Adrenal gland (tissue), 12 donors: ENCODE results near the gene ASCL2. TPM values are rescaled to one million over a fixed set of nuclear protein-coding genes. Genes with fewer than 3 reads are reported as not detected.

Experiments
- DNase-seq, 7 donors: peaks; one replicate each; pipeline ENCODE4 v3.0.0-alpha.2; 2019 to 2020
- H3K27ac ChIP-seq, 5 donors: fragments of 200-600 bp; sonication (generic) in 4 of 5; 1 replicate in 3 of 5; 2 replicates in 2 of 5; pipeline versions ENCODE4 v1.5.1 to v1.8.0; 2016 to 2020; ENCODE audit warnings: mild to moderate bottlenecking in 1 of 5
- H3K27me3 ChIP-seq: fragments of 200-600 bp; 2 replicates; pipeline ENCODE4 v1.8.0; 2021
- H3K36me3 ChIP-seq, 2 donors: fragments of 200-600 bp; replicated peaks in 1 of 2; 1 replicate in 1 of 2; 2 replicates in 1 of 2; pipeline versions ENCODE4 v1.5.1 to v1.8.0; 2018 to 2022
- H3K4me1 ChIP-seq, 2 donors: fragments of 200-600 bp; replicated peaks in 1 of 2; 1 replicate in 1 of 2; 2 replicates in 1 of 2; pipeline versions ENCODE4 v1.5.1 to v1.8.0; 2018 to 2021
- H3K4me3 ChIP-seq, 4 donors: fragments of 200-600 bp; sonication (generic) in 3 of 4; one replicate each; pipeline ENCODE4 v1.5.1; 2016 to 2018
- H3K9me3 ChIP-seq, 3 donors: fragments of 200-600 bp; sonication (generic) in 1 of 3; replicated peaks in 1 of 3; 1 replicate in 2 of 3; 2 replicates in 1 of 3; pipeline versions ENCODE4 v1.5.1 to v1.8.0; 2016 to 2021
- CTCF ChIP-seq, 6 experiments: fragments of 450-650 bp in 4 of 6; fragments of 200-600 bp in 2 of 6; sonication (generic) in 1 of 6; IDR thresholded peaks; 1 replicate in 5 of 6; 2 replicates in 1 of 6; pipeline versions ENCODE4 v1.5.1 to v1.8.0; 2016 to 2021; ENCODE audit warnings: antibody characterized with exemption in 6 of 6, mild to moderate bottlenecking in 2 of 6, moderate library complexity in 1 of 6
- POLR2A ChIP-seq, 2 donors: fragments of 450-650 bp; IDR thresholded peaks; one replicate each; pipeline ENCODE4 v1.6.1; 2017; ENCODE audit warnings: antibody characterized with exemption in 2 of 2, mild to moderate bottlenecking in 2 of 2, moderate library complexity in 1 of 2
- WGBS, 4 donors: extraction: QIAGEN DNeasy Blood & Tissue Kit in 2 of 4; methylation state at CpG; one replicate each; pipeline versions ENCODE4 v1.1.5 to v1.1.7; 2013 to 2017; 5-methylcytosine and 5-hydroxymethylcytosine counted together
- intact Hi-C, 2 donors: fragments of 100-400 bp; cut with DNase I; formaldehyde crosslinking; loops; one replicate each; pipeline versions ENCODE4 v1.14.1 to v1.15.0; 2022 to 2023
- polyA plus RNA-seq, 3 donors: library from polyadenylated mRNA; stranded (reverse); fragments of 200-250 nt in 2 of 3; fragments of 350-450 nt in 1 of 3; fragmentation: Illumina TruSeq in 1 of 3; extraction: RNeasy Lipid Tissue Mini Kit (QIAGEN cat#74804) in 1 of 3; gene quantifications; one replicate each; pipeline ENCODE4 v1.2.3, GENCODE V29; 2013 to 2014
- total RNA-seq, 9 donors: library from RNA; depleted of rRNA in 4 of 9; stranded (reverse); fragments of >200 nt in 4 of 9; fragments of 120-200 nt in 1 of 9; fragmentation: NEBNext Ultra II Directional in 1 of 9; extraction: Animal tissue kit (Norgen Biotek cat#: 25700) in 1 of 9; gene quantifications; one replicate each; pipeline versions ENCODE4 v1.1.0 to v1.2.4, GENCODE V29; 2013 to 2023
- donor health status: healthy with polysubstance abuse.
- donor health status: Bipolar disorder and iron deficiency.
- donor health status: DM: yes; HTN: yes; CAD: no.
- donor health status: DM: no; HTN: no; CAD: no.
- donor health status: DM: no; HTN: no; CAD: no.
- donor health status: DM: yes; HTN: yes; CAD: no.

The ASCL2 gene
- total and polyA plus RNA-seq, 12 donors = 0.11 to 2.2 (median 0.77) TPM; not detected in 2

GRCh38 chr11:2301631-2302305 lies 31.4 kb upstream of the ASCL2 start, which contains the start of the genes C11orf21 and TSPAN32:
C11orf21 (minus strand) TSS chr11:2301918; CDS start chr11:2301808, 110 bp downstream.
TSPAN32 (plus strand) TSS chr11:2302013; CDS start chr11:2302150, 137 bp downstream.
- H3K36me3 ChIP-seq = no peaks in the 10 kb centered on the region
- peaks cover 4% of the 10 kb centered on the region for H3K27me3 ChIP-seq
- H3K4me3 ChIP-seq = no peak within 1 kb of the TSS
- peak within 1 kb of the TSS in 1 of 5 donors; percentile 34 for H3K27ac ChIP-seq
- H3K9me3 ChIP-seq = no peaks in the 10 kb centered on the region
- H3K4me1 ChIP-seq = peaks cover 0 to 22% of the 10 kb centered on the region in 2 donors
- TF ChIP-seq POLR2A (IDR thresholded peaks at IDR 0.05) (no peak), CTCF (IDR thresholded peaks at IDR 0.05) (no peak)
- peak in 4 of 7 donors; percentile 23 to 62 (median 34) for DNase-seq
- intact Hi-C loops = loop anchor here (5.0 to 10.0 kb wide), 2 partner anchors 104 to 223 kb away; no protein-coding TSS in a partner anchor
- 54 to 66% (median 57%) methylated on average over 8 to 16 of the region's 16 CpGs for WGBS, 4 donors

GRCh38 chr11:2300936-2301630 lies 30.7 kb upstream of the ASCL2 start:
- H3K4me3 ChIP-seq = no peak overlapping the region
- peak in 1 of 7 donors; percentile 39 for DNase-seq
- 60 to 74% (median 67%) methylated on average over 7 to 24 of the region's 24 CpGs for WGBS, 4 donors
- H3K27ac ChIP-seq = no peak overlapping the region
- H3K36me3 ChIP-seq = no peaks in the 10 kb centered on the region
- H3K9me3 ChIP-seq = no peaks in the 10 kb centered on the region
- H3K4me1 ChIP-seq = peaks cover 0 to 22% of the 10 kb centered on the region in 2 donors
- peaks cover 4% of the 10 kb centered on the region for H3K27me3 ChIP-seq
- intact Hi-C loops = loop anchor here (5.0 to 10.0 kb wide), 2 partner anchors 104 to 224 kb away; no protein-coding TSS in a partner anchor
- no peak for TF ChIP-seq POLR2A (IDR thresholded peaks at IDR 0.05)
- no peak for TF ChIP-seq CTCF (IDR thresholded peaks at IDR 0.05)

GRCh38 chr11:2300290-2300935 lies 30.0 kb upstream of the ASCL2 start:
- Histone ChIP-seq H3K9me3 (no peaks in the 10 kb centered on the region), H3K27ac (no peak overlapping the region), H3K4me1 (peaks cover 0 to 22% of the 10 kb centered on the region in 2 donors), H3K4me3 (no peak overlapping the region), H3K36me3 (no peaks in the 10 kb centered on the region), H3K27me3 (peaks cover 4% of the 10 kb centered on the region)
- no peak for TF ChIP-seq POLR2A (IDR thresholded peaks at IDR 0.05)
- WGBS, 4 donors = 62 to 71% (median 69%) methylated on average over 6 to 19 of the region's 19 CpGs
- DNase-seq = peak in 4 of 7 donors; percentile 10 to 50 (median 16)
- intact Hi-C loops = loop anchor here (5.0 to 10.0 kb wide), 2 partner anchors 103 to 224 kb away; no protein-coding TSS in a partner anchor

- Histone ChIP-seq H3K4me1 (peaks cover 0 to 17% of the 10 kb centered on the region in 2 donors), H3K36me3 (no peaks in the 10 kb centered on the region), H3K27ac (no peak overlapping the region), H3K4me3 (no peak overlapping the region), H3K27me3 (peaks cover 4% of the 10 kb centered on the region), H3K9me3 (no peaks in the 10 kb centered on the region)
- 67 to 81% (median 71%) methylated on average over 5 to 10 of the region's 10 CpGs for WGBS, 4 donors
- TF ChIP-seq CTCF (IDR thresholded peaks at IDR 0.05) (no peak), POLR2A (IDR thresholded peaks at IDR 0.05) (no peak)
- intact Hi-C loops = loop anchor here (5.0 to 10.0 kb wide), 3 partner anchors 102 to 605 kb away; a partner anchor contains a TSS
- DNase-seq = no peak
Measured at GRCh38 chr11:2299773-2300172, 29.4 kb upstream of the ASCL2 start.
